Central memory CD4-positive, alpha-beta T cell (primary cell): ENCODE measurements around the gene CNNM1.

ENCODE experiments used
- DNase-seq: peaks from one replicate; pipeline ENCODE4 v3.0.0; 2022

Gene CNNM1

GRCh38 chr10:99337901-99338300, 8.7 kb downstream of the CNNM1 start:
- no peak for DNase-seq

- no peak for DNase-seq
Measured at GRCh38 chr10:99339077-99339476, 9.9 kb downstream of the CNNM1 start.

GRCh38 chr10:99339563-99340047, 10.4 kb downstream of the CNNM1 start:
- no peak for DNase-seq

- DNase-seq: no peak
Measured at GRCh38 chr10:99340650-99341049, 11.5 kb downstream of the CNNM1 start.

- DNase-seq: no peak
Measured at GRCh38 chr10:99341248-99341647, 12.1 kb downstream of the CNNM1 start.

- DNase-seq: no peak
Measured at GRCh38 chr10:99341860-99342490, 12.8 kb downstream of the CNNM1 start.

GRCh38 chr10:99343262-99343661, 14.1 kb downstream of the CNNM1 start:
- DNase-seq: no peak

- no peak for DNase-seq
Measured at GRCh38 chr10:99344715-99345114, 15.6 kb downstream of the CNNM1 start.

- DNase-seq: no peak
Measured at GRCh38 chr10:99345350-99345749, 16.2 kb downstream of the CNNM1 start.

- DNase-seq: no peak
Measured at GRCh38 chr10:99346247-99346646, 17.1 kb downstream of the CNNM1 start.

- no peak for DNase-seq
Measured at GRCh38 chr10:99347672-99348071, 18.5 kb downstream of the CNNM1 start.

- DNase-seq: no peak
Measured at GRCh38 chr10:99353182-99353581, 24.0 kb downstream of the CNNM1 start.

GRCh38 chr10:99357691-99358090, 28.5 kb downstream of the CNNM1 start:
- DNase-seq: no peak

GRCh38 chr10:99358101-99358500, 28.9 kb downstream of the CNNM1 start:
- DNase-seq: no peak

GRCh38 chr10:99360934-99361333, 31.8 kb downstream of the CNNM1 start:
- DNase-seq: no peak

- DNase-seq: no peak
Measured at GRCh38 chr10:99364125-99364524, 35.0 kb downstream of the CNNM1 start.

GRCh38 chr10:99365311-99365710, 36.2 kb downstream of the CNNM1 start:
- DNase-seq: no peak

GRCh38 chr10:99365736-99366135, 36.6 kb downstream of the CNNM1 start:
- DNase-seq: no peak

- no peak for DNase-seq
Measured at GRCh38 chr10:99366666-99367065, 37.5 kb downstream of the CNNM1 start.

GRCh38 chr10:99368646-99369045, 39.5 kb downstream of the CNNM1 start:
- no peak for DNase-seq

GRCh38 chr10:99369126-99369525, 40.0 kb downstream of the CNNM1 start:
- no peak for DNase-seq

GRCh38 chr10:99369551-99369950, 40.4 kb downstream of the CNNM1 start:
- DNase-seq: no peak

- no peak for DNase-seq
Measured at GRCh38 chr10:99370993-99371392, 41.8 kb downstream of the CNNM1 start.

- no peak for DNase-seq
Measured at GRCh38 chr10:99372546-99373271, 43.6 kb downstream of the CNNM1 start.

GRCh38 chr10:99374526-99374925, 45.4 kb downstream of the CNNM1 start:
- no peak for DNase-seq
